ENCODE data around the gene TMEM255B. TPM values are rescaled to one million over a fixed set of nuclear protein-coding genes. Genes with fewer than 3 reads are reported as not detected.

TMEM255B gene
- polyA plus RNA-seq, 1 donor (not counting 4 experiments of a cell fraction or from before 2014, with no cell fraction given): 7.6 TPM

DNA sequence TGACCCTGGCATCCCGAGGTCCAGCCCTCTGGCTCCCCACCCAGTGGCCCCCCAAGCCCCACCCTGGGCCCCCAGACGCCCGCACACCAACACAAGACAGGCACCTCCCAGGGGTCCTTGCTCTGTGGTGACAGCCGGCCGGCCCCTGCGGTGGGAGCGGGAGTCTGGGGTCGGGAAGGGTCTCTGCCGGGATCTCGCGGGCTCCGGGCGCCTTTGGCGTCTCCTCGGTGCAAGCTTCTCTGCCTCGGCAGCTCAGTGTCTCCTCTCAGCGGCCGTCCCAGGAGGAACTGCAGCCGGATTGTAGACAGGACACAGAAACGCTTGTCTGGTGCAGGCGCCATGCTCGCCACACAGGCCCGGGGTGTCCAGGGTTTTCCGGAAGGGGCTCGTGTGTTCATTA, 43.7 kb downstream of the TMEM255B start:
- FAIRE-seq (no peak), DNase-seq (ENCODE audit: low read depth, low spot score) (no peak)
- no peaks in the 10 kb centered on the region for H3K27me3 ChIP-seq (ENCODE audit: control insufficient read depth, extremely low read depth, insufficient read depth, low read length)

DNA sequence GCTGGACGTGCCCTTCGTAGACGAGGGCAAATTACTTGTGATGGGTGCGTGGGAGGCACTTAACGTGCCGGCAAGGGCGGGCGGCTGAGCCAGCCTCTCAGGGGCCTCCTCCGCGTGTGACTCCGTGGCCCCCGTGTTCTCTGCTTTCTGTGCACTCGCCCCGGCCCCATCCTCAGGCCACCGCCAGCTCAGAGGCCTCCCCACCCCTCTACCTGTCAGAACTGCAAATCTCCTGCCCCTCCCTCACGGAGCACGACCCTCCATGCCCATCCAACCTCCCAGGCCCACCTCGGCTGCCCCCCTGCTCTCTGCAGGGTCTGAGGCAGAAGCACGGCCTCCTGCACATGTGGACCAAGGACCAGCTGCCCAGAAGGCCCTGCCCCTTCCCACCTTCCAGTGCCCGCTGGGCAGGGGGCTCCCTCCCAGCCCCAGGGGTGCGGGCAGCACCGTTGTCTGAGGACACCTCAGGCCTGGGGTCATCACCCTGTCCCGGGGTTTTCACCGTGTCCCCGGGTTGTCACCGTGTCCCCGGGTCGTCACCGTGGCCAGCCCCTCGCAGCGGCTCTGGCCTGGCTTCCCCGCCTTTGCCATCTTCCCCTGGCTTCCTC, 44.5 kb downstream of the TMEM255B start:
- dilution Hi-C loops (cut with MboI; ENCODE audit: extremely low pct_ligation_motif_present, low sequenced_read_pairs): no loop called here
- Histone ChIP-seq H2AFZ (ENCODE audit: control insufficient read depth, low read length) (no peak overlapping the region), H3K36me3 (ENCODE audit: control insufficient read depth in 2 of 2, extremely low read depth in 1 of 2, insufficient read depth in 2 of 2, low read length in 2 of 2) (no peaks in the 10 kb centered on the region), H4K20me1 (ENCODE audit: control insufficient read depth, extremely low read depth, insufficient read depth, low read length) (no peaks in the 10 kb centered on the region), H3K4me1 (ENCODE audit: control insufficient read depth, extremely low read depth, insufficient read depth, low read length) (peaks cover 5% of the 10 kb centered on the region), H3K27ac (ENCODE audit: control insufficient read depth, insufficient read depth, low read length) (no peak overlapping the region), H3K9ac (ENCODE audit: control insufficient read depth, extremely low read depth, insufficient read depth, low read length) (no peak overlapping the region), H3K4me3 (ENCODE audit: control insufficient read depth in 2 of 3, extremely low read depth in 1 of 3, insufficient read depth in 2 of 3, low read depth in 1 of 3, low read length in 3 of 3) (no peak overlapping the region), H3K9me3 (ENCODE audit: control insufficient read depth, low read depth, low read length) (no peaks in the 10 kb centered on the region), H3K79me2 (ENCODE audit: control insufficient read depth, insufficient read depth, low read length) (no peaks in the 10 kb centered on the region), H3K27me3 (ENCODE audit: control insufficient read depth, extremely low read depth, insufficient read depth, low read length) (no peaks in the 10 kb centered on the region), H3K4me2 (ENCODE audit: control insufficient read depth, extremely low read depth, insufficient read depth, low read depth, low read length) (no peak overlapping the region), H3K9me1 (ENCODE audit: control insufficient read depth, extremely low read depth, insufficient read depth, low read length) (no peaks in the 10 kb centered on the region)
- no peak for FAIRE-seq
- TF ChIP-seq CTCF (optimal IDR thresholded peaks at IDR 0.05 in 1 of 3, IDR thresholded peaks at IDR 0.05 in 1 of 3, conservative IDR thresholded peaks at IDR 0.05 in 1 of 3; ENCODE audit: extremely low read depth in 1 of 3, insufficient read depth in 2 of 3, low read length in 3 of 3): no peak
- TF ChIP-seq EZH2 (IDR thresholded peaks at IDR 0.05; ENCODE audit: low read length): no peak
- no peak for DNase-seq (ENCODE audit: low read depth, low spot score)

More for the DNA sequence above, 43.7 kb downstream of the TMEM255B start:
- Histone ChIP-seq H2AFZ (ENCODE audit: control insufficient read depth, low read length) (no peak overlapping the region), H3K9me1 (ENCODE audit: control insufficient read depth, extremely low read depth, insufficient read depth, low read length) (no peaks in the 10 kb centered on the region), H3K36me3 (ENCODE audit: control insufficient read depth in 2 of 2, extremely low read depth in 1 of 2, insufficient read depth in 2 of 2, low read length in 2 of 2) (no peaks in the 10 kb centered on the region), H3K27ac (ENCODE audit: control insufficient read depth, insufficient read depth, low read length) (no peak overlapping the region), H4K20me1 (ENCODE audit: control insufficient read depth, extremely low read depth, insufficient read depth, low read length) (no peaks in the 10 kb centered on the region), H3K79me2 (ENCODE audit: control insufficient read depth, insufficient read depth, low read length) (no peaks in the 10 kb centered on the region), H3K4me2 (ENCODE audit: control insufficient read depth, extremely low read depth, insufficient read depth, low read depth, low read length) (no peak overlapping the region), H3K9ac (ENCODE audit: control insufficient read depth, extremely low read depth, insufficient read depth, low read length) (no peak overlapping the region), H3K9me3 (ENCODE audit: control insufficient read depth, low read depth, low read length) (no peaks in the 10 kb centered on the region), H3K4me3 (ENCODE audit: control insufficient read depth in 2 of 3, extremely low read depth in 1 of 3, insufficient read depth in 2 of 3, low read depth in 1 of 3, low read length in 3 of 3) (no peak overlapping the region), H3K4me1 (ENCODE audit: control insufficient read depth, extremely low read depth, insufficient read depth, low read length) (peaks cover 5% of the 10 kb centered on the region)
- TF ChIP-seq CTCF (optimal IDR thresholded peaks at IDR 0.05 in 1 of 3, IDR thresholded peaks at IDR 0.05 in 1 of 3, conservative IDR thresholded peaks at IDR 0.05 in 1 of 3; ENCODE audit: extremely low read depth in 1 of 3, insufficient read depth in 2 of 3, low read length in 3 of 3): no peak
- TF ChIP-seq EZH2 (IDR thresholded peaks at IDR 0.05; ENCODE audit: low read length): no peak
- dilution Hi-C loops (cut with MboI; ENCODE audit: extremely low pct_ligation_motif_present, low sequenced_read_pairs): no loop called here
